ENCODE measurements around the gene MGAT3.

DNA sequence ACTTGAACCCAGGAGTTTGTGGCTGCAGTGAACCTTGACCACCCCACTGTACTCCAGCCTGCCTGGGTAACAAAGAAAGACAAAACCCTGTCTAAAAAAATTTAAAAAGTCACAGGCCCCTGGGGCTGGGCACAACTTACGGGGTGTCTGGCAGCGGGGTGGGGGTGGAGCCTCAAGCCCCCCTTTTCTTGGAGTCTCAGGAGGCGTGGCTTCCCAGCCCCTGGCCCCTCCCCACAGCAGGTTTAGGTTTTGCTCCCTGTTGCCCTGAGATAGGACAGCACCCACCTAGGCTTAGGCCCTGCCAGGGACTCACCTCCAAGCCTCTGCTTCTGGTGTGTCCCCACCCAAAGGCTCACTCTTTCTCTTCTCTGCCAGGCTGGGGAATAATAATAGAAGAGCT, 22.4 kb downstream of the MGAT3 start:
- TF ChIP-seq, protein P1, sequence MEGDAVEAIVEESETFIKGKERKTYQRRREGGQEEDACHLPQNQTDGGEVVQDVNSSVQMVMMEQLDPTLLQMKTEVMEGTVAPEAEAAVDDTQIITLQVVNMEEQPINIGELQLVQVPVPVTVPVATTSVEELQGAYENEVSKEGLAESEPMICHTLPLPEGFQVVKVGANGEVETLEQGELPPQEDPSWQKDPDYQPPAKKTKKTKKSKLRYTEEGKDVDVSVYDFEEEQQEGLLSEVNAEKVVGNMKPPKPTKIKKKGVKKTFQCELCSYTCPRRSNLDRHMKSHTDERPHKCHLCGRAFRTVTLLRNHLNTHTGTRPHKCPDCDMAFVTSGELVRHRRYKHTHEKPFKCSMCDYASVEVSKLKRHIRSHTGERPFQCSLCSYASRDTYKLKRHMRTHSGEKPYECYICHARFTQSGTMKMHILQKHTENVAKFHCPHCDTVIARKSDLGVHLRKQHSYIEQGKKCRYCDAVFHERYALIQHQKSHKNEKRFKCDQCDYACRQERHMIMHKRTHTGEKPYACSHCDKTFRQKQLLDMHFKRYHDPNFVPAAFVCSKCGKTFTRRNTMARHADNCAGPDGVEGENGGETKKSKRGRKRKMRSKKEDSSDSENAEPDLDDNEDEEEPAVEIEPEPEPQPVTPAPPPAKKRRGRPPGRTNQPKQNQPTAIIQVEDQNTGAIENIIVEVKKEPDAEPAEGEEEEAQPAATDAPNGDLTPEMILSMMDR (IDR thresholded peaks at IDR 0.05): no peak
- TF ChIP-seq EZH2 (IDR thresholded peaks at IDR 0.05; ENCODE audit: borderline replicate concordance, insufficient read depth, low read depth, low read length, poor library complexity, severe bottlenecking): no peak
